Measurements from ENCODE around the gene MYO10. TPM values are rescaled to one million over a fixed set of nuclear protein-coding genes. Genes with fewer than 3 reads are reported as not detected.

The MYO10 gene
- total and polyA plus RNA-seq, 2 experiments from 2014 or later = 119 to 276 TPM

GRCh38 chr5:16859346-16859745 is 76.7 kb downstream of the MYO10 start:
- peaks cover 49% of the 10 kb centered on the region for H3K4me1 Mint-ChIP-seq

DNA sequence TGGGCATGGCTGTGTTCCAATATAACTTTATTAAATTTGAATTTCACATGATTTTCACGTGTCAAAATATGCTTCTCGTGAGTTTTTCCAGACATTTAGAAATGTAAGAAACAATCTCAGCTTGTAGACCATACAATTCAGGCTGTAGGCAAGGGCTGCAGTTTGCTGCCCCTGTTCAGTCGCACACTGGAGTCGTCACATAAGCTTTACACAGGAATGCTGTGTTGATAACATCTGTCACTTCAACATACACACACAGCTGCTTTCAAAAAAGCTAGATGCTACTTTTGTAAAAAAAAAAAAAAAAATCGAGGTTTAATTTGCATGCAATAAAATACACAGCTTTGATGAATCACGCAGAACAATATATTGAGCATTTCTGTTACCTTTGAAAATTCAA is 77.9 kb downstream of the MYO10 start:
- Histone ChIP-seq H3K79me2 (replicated peaks; ENCODE audit: insufficient read depth) (peaks cover 19% of the 10 kb centered on the region), H3K27ac (ENCODE audit: low read depth) (no peak overlapping the region), H3K36me3 (ENCODE audit: insufficient read depth) (no peaks in the 10 kb centered on the region), H3K4me3 (no peak overlapping the region), H2AFZ (no peak overlapping the region), H3K27me3 (ENCODE audit: insufficient read depth) (no peaks in the 10 kb centered on the region), H3F3A (replicated peaks; ENCODE audit: low read depth) (no peaks in the 10 kb centered on the region), H4K20me1 (replicated peaks; ENCODE audit: insufficient read depth) (no peaks in the 10 kb centered on the region), H3K4me1 (ENCODE audit: insufficient read depth) (peaks cover 40% of the 10 kb centered on the region), H3K9me2 (ENCODE audit: insufficient read depth) (no peaks in the 10 kb centered on the region), H3K4me2 (no peak overlapping the region)
- Mint-ChIP-seq H3K27ac (no peak overlapping the region), H3K27me3 (ENCODE audit: insufficient read depth, low read depth, poor library complexity) (peaks cover 2% of the 10 kb centered on the region), H3K36me3 (ENCODE audit: low read depth) (peaks cover 6% of the 10 kb centered on the region; the same call in 1 of the 3 replicates), H3K4me1 (peaks cover 47% of the 10 kb centered on the region), H3K9me3 (no peaks in the 10 kb centered on the region; the same call in 2 of the 3 replicates), H3K4me3 (no peak overlapping the region)
- ATAC-seq (no peak), DNase-seq (ENCODE audit: low spot score) (no peak)
- TF ChIP-seq, protein P1, sequence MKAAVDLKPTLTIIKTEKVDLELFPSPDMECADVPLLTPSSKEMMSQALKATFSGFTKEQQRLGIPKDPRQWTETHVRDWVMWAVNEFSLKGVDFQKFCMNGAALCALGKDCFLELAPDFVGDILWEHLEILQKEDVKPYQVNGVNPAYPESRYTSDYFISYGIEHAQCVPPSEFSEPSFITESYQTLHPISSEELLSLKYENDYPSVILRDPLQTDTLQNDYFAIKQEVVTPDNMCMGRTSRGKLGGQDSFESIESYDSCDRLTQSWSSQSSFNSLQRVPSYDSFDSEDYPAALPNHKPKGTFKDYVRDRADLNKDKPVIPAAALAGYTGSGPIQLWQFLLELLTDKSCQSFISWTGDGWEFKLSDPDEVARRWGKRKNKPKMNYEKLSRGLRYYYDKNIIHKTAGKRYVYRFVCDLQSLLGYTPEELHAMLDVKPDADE (IDR thresholded peaks at IDR 0.05) = no peak
- TF ChIP-seq, protein P2, sequence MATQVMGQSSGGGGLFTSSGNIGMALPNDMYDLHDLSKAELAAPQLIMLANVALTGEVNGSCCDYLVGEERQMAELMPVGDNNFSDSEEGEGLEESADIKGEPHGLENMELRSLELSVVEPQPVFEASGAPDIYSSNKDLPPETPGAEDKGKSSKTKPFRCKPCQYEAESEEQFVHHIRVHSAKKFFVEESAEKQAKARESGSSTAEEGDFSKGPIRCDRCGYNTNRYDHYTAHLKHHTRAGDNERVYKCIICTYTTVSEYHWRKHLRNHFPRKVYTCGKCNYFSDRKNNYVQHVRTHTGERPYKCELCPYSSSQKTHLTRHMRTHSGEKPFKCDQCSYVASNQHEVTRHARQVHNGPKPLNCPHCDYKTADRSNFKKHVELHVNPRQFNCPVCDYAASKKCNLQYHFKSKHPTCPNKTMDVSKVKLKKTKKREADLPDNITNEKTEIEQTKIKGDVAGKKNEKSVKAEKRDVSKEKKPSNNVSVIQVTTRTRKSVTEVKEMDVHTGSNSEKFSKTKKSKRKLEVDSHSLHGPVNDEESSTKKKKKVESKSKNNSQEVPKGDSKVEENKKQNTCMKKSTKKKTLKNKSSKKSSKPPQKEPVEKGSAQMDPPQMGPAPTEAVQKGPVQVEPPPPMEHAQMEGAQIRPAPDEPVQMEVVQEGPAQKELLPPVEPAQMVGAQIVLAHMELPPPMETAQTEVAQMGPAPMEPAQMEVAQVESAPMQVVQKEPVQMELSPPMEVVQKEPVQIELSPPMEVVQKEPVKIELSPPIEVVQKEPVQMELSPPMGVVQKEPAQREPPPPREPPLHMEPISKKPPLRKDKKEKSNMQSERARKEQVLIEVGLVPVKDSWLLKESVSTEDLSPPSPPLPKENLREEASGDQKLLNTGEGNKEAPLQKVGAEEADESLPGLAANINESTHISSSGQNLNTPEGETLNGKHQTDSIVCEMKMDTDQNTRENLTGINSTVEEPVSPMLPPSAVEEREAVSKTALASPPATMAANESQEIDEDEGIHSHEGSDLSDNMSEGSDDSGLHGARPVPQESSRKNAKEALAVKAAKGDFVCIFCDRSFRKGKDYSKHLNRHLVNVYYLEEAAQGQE (IDR thresholded peaks at IDR 0.05; ENCODE audit: unreplicated experiment) = no peak
- TF ChIP-seq ZNF114 (CRISPR knock-in tag; IDR thresholded peaks at IDR 0.05) = no peak
- no peak for TF ChIP-seq EZH2 (IDR thresholded peaks at IDR 0.05; ENCODE audit: low read depth, unreplicated experiment)
- TF ChIP-seq NANOG (IDR thresholded peaks at IDR 0.05; ENCODE audit: borderline replicate concordance) = no peak
- no peak for TF ChIP-seq EZH2phosphoT487 (IDR thresholded peaks at IDR 0.05; ENCODE audit: unreplicated experiment)
- TF ChIP-seq ZNF331 (CRISPR knock-in tag; IDR thresholded peaks at IDR 0.05; ENCODE audit: low read depth) = no peak
- TF ChIP-seq JUNB (IDR thresholded peaks at IDR 0.05; ENCODE audit: unreplicated experiment) = no peak
- no peak for TF ChIP-seq POLR2AphosphoS5 (IDR thresholded peaks at IDR 0.05; ENCODE audit: low read depth)
- TF ChIP-seq STAT1 (IDR thresholded peaks at IDR 0.05; ENCODE audit: unreplicated experiment) = no peak

More at GRCh38 chr5:16859346-16859745, 76.7 kb downstream of the MYO10 start:
- H3K27ac ChIP-seq (ENCODE audit: low read depth) = no peak overlapping the region
- peaks cover 30% of the 10 kb centered on the region for H3K79me2 ChIP-seq (replicated peaks; ENCODE audit: insufficient read depth)
- Mint-ChIP-seq H3K27me3 (ENCODE audit: insufficient read depth, low read depth, poor library complexity) (peaks cover 5% of the 10 kb centered on the region), H3K36me3 (ENCODE audit: low read depth) (peaks cover 6% of the 10 kb centered on the region; the same call in 1 of the 3 replicates), H3K4me3 (no peak overlapping the region), H3K27ac (no peak overlapping the region), H3K9me3 (no peaks in the 10 kb centered on the region; the same call in 2 of the 3 replicates)
- H3K4me3 ChIP-seq = no peak overlapping the region
- H2AFZ ChIP-seq = no peak overlapping the region
- peaks cover 45% of the 10 kb centered on the region for H3K4me1 ChIP-seq (ENCODE audit: insufficient read depth)
- H4K20me1 ChIP-seq (replicated peaks; ENCODE audit: insufficient read depth) = no peaks in the 10 kb centered on the region
- no peak overlapping the region for H3K4me2 ChIP-seq
- TF ChIP-seq ZNF114 (CRISPR knock-in tag; IDR thresholded peaks at IDR 0.05) (no peak), ZNF331 (CRISPR knock-in tag; IDR thresholded peaks at IDR 0.05; ENCODE audit: low read depth) (no peak), POLR2AphosphoS5 (IDR thresholded peaks at IDR 0.05; ENCODE audit: low read depth) (no peak), STAT1 (IDR thresholded peaks at IDR 0.05; ENCODE audit: unreplicated experiment) (no peak), EZH2phosphoT487 (IDR thresholded peaks at IDR 0.05; ENCODE audit: unreplicated experiment) (no peak)
- TF ChIP-seq, protein P1 (IDR thresholded peaks at IDR 0.05) = no peak
- no peaks in the 10 kb centered on the region for H3K36me3 ChIP-seq (ENCODE audit: insufficient read depth)
- no peaks in the 10 kb centered on the region for H3F3A ChIP-seq (replicated peaks; ENCODE audit: low read depth)
- DNase-seq (ENCODE audit: low spot score) (no peak), ATAC-seq (no peak)
- H3K9me2 ChIP-seq (ENCODE audit: insufficient read depth) = no peaks in the 10 kb centered on the region
- H3K27me3 ChIP-seq (ENCODE audit: insufficient read depth) = no peaks in the 10 kb centered on the region

Data from GM23338 (cell line).